Liver (tissue), 9 donors: ENCODE results near the gene SPTB. TPM values are rescaled to one million over a fixed set of nuclear protein-coding genes. Genes with fewer than 3 reads are reported as not detected.

Source experiments
- DNase-seq: peaks from one replicate; pipeline ENCODE4 v3.0.0-alpha.2; 2017; ENCODE audit warnings: low spot score
- H3K27ac ChIP-seq, 2 donors: one replicate each; pipeline ENCODE4 v1.7.0; 2013; ENCODE audit warnings: inconsistent platforms in 2 of 2, low read length in 2 of 2, control low read depth in 1 of 2, low read depth in 1 of 2, mild to moderate bottlenecking in 1 of 2
- H3K27me3 ChIP-seq, 4 donors: one replicate each; pipeline versions ENCODE4 v1.6.1 to v1.7.0; 2013; ENCODE audit warnings: low read length in 3 of 4, inconsistent platforms in 1 of 4, mild to moderate bottlenecking in 1 of 4, moderate library complexity in 1 of 4; ENCODE audit not compliant: control insufficient read depth in 4 of 4, insufficient read depth in 4 of 4
- H3K36me3 ChIP-seq, 4 donors: one replicate each; pipeline versions ENCODE4 v1.6.1 to v1.7.0; 2013; ENCODE audit warnings: low read length in 3 of 4, mild to moderate bottlenecking in 3 of 4, low read depth in 1 of 4, moderate library complexity in 1 of 4; ENCODE audit not compliant: control insufficient read depth in 4 of 4, insufficient read depth in 3 of 4
- H3K4me1 ChIP-seq, 4 donors: one replicate each; pipeline versions ENCODE4 v1.6.1 to v1.7.0; 2013; ENCODE audit warnings: low read length in 3 of 4, mild to moderate bottlenecking in 3 of 4, moderate library complexity in 1 of 4; ENCODE audit not compliant: control insufficient read depth in 4 of 4, insufficient read depth in 4 of 4
- H3K4me3 ChIP-seq, 3 donors: one replicate each; pipeline versions ENCODE4 v1.6.1 to v1.7.0; 2013; ENCODE audit warnings: low read length in 3 of 3, control low read depth in 1 of 3, low read depth in 1 of 3, mild to moderate bottlenecking in 1 of 3
- H3K9ac ChIP-seq, 2 donors: one replicate each; pipeline ENCODE4 v1.7.0; 2013; ENCODE audit warnings: low read length in 2 of 2, mild to moderate bottlenecking in 2 of 2, moderate library complexity in 2 of 2, control low read depth in 1 of 2, low read depth in 1 of 2
- H3K9me3 ChIP-seq, 4 donors: one replicate each; pipeline versions ENCODE4 v1.6.1 to v1.7.0; 2013; ENCODE audit warnings: low read length in 3 of 4; ENCODE audit not compliant: control insufficient read depth in 4 of 4
- ATF3 ChIP-seq: IDR thresholded peaks from 2 replicates; pipeline ENCODE4 v1.6.1; 2016; ENCODE audit warnings: antibody characterized with exemption
- EGR1 ChIP-seq, 2 donors: IDR thresholded peaks; 2 replicates each; pipeline ENCODE4 v1.6.1; 2016 to 2018; ENCODE audit warnings: antibody characterized with exemption in 2 of 2, low read depth in 2 of 2
- FOXA1 ChIP-seq: IDR thresholded peaks from 2 replicates; pipeline ENCODE4 v1.6.1; 2016; ENCODE audit warnings: antibody characterized with exemption
- GABPA ChIP-seq, 2 donors: IDR thresholded peaks in 1 of 2; conservative IDR thresholded peaks in 1 of 2; 2 replicates each; pipeline ENCODE4 v1.6.1; 2016; ENCODE audit warnings: antibody characterized with exemption in 2 of 2, mild to moderate bottlenecking in 1 of 2, moderate library complexity in 1 of 2
- JUND ChIP-seq, 2 donors: IDR thresholded peaks; 2 replicates each; pipeline ENCODE4 v1.6.1; 2016; ENCODE audit warnings: antibody characterized with exemption in 2 of 2
- NR2F2 ChIP-seq: IDR thresholded peaks from 2 replicates; pipeline ENCODE4 v1.6.1; 2016; ENCODE audit warnings: antibody characterized with exemption
- RAD21 ChIP-seq, 2 donors: IDR thresholded peaks; 2 replicates each; pipeline ENCODE4 v1.6.1; 2016; ENCODE audit warnings: antibody characterized with exemption in 2 of 2, mild to moderate bottlenecking in 2 of 2
- REST ChIP-seq: IDR thresholded peaks from 2 replicates; pipeline ENCODE4 v1.6.1; 2016; ENCODE audit warnings: antibody characterized with exemption, mild to moderate bottlenecking
- RXRA ChIP-seq, 2 donors: IDR thresholded peaks; 2 replicates each; pipeline ENCODE4 v1.6.1; 2017 to 2018; ENCODE audit warnings: antibody characterized with exemption in 2 of 2, mild to moderate bottlenecking in 1 of 2
- SP1 ChIP-seq: IDR thresholded peaks from 2 replicates; pipeline ENCODE4 v1.6.1; 2018; ENCODE audit warnings: antibody characterized with exemption, mild to moderate bottlenecking
- TAF1 ChIP-seq: conservative IDR thresholded peaks from 2 replicates; pipeline ENCODE4 v1.6.1; 2016; ENCODE audit warnings: antibody characterized with exemption, mild to moderate bottlenecking
- WGBS: extraction: QIAGEN DNeasy Blood & Tissue Kit; methylation state at CpG from one replicate; pipeline ENCODE4 v1.1.7; 2013; 5-methylcytosine and 5-hydroxymethylcytosine counted together
- polyA plus RNA-seq, 2 donors: library from polyadenylated mRNA; stranded (reverse) in 1 of 2; unstranded in 1 of 2; fragments of 200-250 nt in 1 of 2; fragments of >200 nt in 1 of 2; fragmentation: Nextera tagmentation in 1 of 2; extraction: Ambion mirVana in 1 of 2; gene quantifications; one replicate each; pipeline versions ENCODE4 v1.2.1 to v1.2.3, GENCODE V29; 2013 to 2015
- total RNA-seq, 2 donors: library from RNA; depleted of rRNA; stranded (reverse); fragments of >200 nt; gene quantifications; one replicate each; pipeline ENCODE4 v1.2.3, GENCODE V29; 2014
- donor health status: healthy.
- donor health status: healthy.
- donor health status: healthy.
- donor health status: healthy.
- donor health status: healthy.

SPTB gene
- total and polyA plus RNA-seq, 4 donors: 0.12 to 332 (median 0.26) TPM

GRCh38 chr14:64919215-64919614 is 39.5 kb upstream of the SPTB start:
- H3K27me3 ChIP-seq: no peaks in the 10 kb centered on the region
- H3K9me3 ChIP-seq: no peaks in the 10 kb centered on the region
- H3K36me3 ChIP-seq: peaks cover 0 to 7% (median 2%) of the 10 kb centered on the region in 4 donors
- H3K27ac ChIP-seq: no peak overlapping the region
- peaks cover 11 to 25% (median 12%) of the 10 kb centered on the region in 4 donors for H3K4me1 ChIP-seq
- no peak for DNase-seq
- no peak overlapping the region for H3K4me3 ChIP-seq
- no peak for TF ChIP-seq FOXA1
- no peak for TF ChIP-seq TAF1
- TF ChIP-seq REST: no peak
- no peak for TF ChIP-seq RXRA (IDR thresholded peaks at IDR 0.05)
- no peak for TF ChIP-seq RAD21 (IDR thresholded peaks at IDR 0.05)
- TF ChIP-seq SP1: no peak
- no peak for TF ChIP-seq EGR1 (IDR thresholded peaks at IDR 0.05; ENCODE audit: low read depth in 2 of 2)
- TF ChIP-seq NR2F2: no peak
- TF ChIP-seq JUND (IDR thresholded peaks at IDR 0.05): no peak
- TF ChIP-seq GABPA (IDR thresholded peaks at IDR 0.05 in 1 of 2, conservative IDR thresholded peaks at IDR 0.05 in 1 of 2): no peak
- TF ChIP-seq ATF3: no peak
- H3K9ac ChIP-seq: no peak overlapping the region

GRCh38 chr14:64918216-64918615 is 38.5 kb upstream of the SPTB start:
- H3K9me3 ChIP-seq: no peaks in the 10 kb centered on the region
- H3K4me3 ChIP-seq: no peak overlapping the region
- H3K27me3 ChIP-seq: no peaks in the 10 kb centered on the region
- H3K36me3 ChIP-seq: no peaks in the 10 kb centered on the region
- no peak overlapping the region for H3K9ac ChIP-seq
- H3K4me1 ChIP-seq: peaks cover 11 to 30% (median 15%) of the 10 kb centered on the region in 4 donors
- no peak for DNase-seq
- H3K27ac ChIP-seq: no peak overlapping the region
- WGBS: 95% methylated on average over 4 of the region's 4 CpGs
- TF ChIP-seq JUND (IDR thresholded peaks at IDR 0.05) (no peak), EGR1 (IDR thresholded peaks at IDR 0.05; ENCODE audit: low read depth in 2 of 2) (no peak), REST (no peak), ATF3 (no peak), SP1 (no peak)
